Liver (tissue), 3 donors: ENCODE data around the gene MEOX2.

Experiments used
- RAD21 ChIP-seq, 2 donors: IDR thresholded peaks; 2 replicates each; pipeline ENCODE4 v1.6.1; 2016; ENCODE audit warnings: antibody characterized with exemption in 2 of 2, mild to moderate bottlenecking in 2 of 2
- YY1 ChIP-seq: IDR thresholded peaks from 2 replicates; pipeline ENCODE4 v1.6.1; 2016; ENCODE audit warnings: antibody characterized with exemption, mild to moderate bottlenecking
- TF ChIP-seq, protein P1 (sequence below): fragments of 150-350 bp; IDR thresholded peaks from 2 replicates; pipeline ENCODE4 v1.5.1; 2017; ENCODE audit warnings: improper control_type of control experiment, low read depth, low read length; ENCODE audit not compliant: missing input control
- TF ChIP-seq, protein P2 (sequence below): IDR thresholded peaks from 2 replicates; pipeline ENCODE4 v1.6.1; 2016; ENCODE audit warnings: antibody characterized with exemption
- donor health status: healthy.
- donor health status: healthy.

DNA sequence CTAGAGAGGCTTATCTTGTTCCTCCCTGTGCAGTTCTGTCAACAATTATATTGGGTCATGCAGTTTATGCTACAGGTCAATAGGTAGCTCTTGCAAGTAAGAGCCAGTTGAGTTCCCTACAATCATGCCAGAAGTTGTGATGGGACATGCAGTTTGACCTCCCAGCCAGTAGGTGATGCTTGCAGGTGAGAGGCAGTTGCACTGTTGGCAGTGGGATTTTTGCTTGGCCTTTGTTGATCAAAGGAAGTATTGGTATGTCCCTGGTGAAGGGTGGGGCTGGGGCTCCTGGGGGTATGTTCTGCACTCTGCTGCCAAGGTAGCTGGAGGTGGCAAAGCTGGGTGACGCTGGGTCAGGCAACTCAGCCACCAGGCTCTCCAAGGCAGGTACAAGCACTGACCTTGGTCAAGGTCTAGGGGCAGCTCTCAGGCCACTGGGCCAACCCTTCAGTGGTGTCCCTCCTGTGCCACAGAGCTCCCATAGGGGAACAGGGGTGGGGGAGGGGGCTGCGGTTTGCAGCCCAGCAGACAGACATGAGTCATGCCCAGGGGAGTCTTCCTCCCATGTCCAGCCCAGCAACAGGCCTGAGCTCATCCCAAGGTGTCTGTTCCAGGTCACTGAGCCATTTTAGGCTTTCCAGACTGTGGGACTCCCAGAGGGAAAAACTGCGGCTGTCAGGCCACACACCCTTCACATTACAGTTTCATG, 43.3 kb downstream of the MEOX2 start:
- TF ChIP-seq RAD21 (IDR thresholded peaks at IDR 0.05) (no peak), YY1 (no peak)
- TF ChIP-seq, protein P1, sequence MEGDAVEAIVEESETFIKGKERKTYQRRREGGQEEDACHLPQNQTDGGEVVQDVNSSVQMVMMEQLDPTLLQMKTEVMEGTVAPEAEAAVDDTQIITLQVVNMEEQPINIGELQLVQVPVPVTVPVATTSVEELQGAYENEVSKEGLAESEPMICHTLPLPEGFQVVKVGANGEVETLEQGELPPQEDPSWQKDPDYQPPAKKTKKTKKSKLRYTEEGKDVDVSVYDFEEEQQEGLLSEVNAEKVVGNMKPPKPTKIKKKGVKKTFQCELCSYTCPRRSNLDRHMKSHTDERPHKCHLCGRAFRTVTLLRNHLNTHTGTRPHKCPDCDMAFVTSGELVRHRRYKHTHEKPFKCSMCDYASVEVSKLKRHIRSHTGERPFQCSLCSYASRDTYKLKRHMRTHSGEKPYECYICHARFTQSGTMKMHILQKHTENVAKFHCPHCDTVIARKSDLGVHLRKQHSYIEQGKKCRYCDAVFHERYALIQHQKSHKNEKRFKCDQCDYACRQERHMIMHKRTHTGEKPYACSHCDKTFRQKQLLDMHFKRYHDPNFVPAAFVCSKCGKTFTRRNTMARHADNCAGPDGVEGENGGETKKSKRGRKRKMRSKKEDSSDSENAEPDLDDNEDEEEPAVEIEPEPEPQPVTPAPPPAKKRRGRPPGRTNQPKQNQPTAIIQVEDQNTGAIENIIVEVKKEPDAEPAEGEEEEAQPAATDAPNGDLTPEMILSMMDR = no peak
- TF ChIP-seq, protein P2, sequence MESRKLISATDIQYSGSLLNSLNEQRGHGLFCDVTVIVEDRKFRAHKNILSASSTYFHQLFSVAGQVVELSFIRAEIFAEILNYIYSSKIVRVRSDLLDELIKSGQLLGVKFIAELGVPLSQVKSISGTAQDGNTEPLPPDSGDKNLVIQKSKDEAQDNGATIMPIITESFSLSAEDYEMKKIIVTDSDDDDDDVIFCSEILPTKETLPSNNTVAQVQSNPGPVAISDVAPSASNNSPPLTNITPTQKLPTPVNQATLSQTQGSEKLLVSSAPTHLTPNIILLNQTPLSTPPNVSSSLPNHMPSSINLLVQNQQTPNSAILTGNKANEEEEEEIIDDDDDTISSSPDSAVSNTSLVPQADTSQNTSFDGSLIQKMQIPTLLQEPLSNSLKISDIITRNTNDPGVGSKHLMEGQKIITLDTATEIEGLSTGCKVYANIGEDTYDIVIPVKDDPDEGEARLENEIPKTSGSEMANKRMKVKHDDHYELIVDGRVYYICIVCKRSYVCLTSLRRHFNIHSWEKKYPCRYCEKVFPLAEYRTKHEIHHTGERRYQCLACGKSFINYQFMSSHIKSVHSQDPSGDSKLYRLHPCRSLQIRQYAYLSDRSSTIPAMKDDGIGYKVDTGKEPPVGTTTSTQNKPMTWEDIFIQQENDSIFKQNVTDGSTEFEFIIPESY = no peak
